Calu3 (cell line): Measurements from ENCODE around the gene ADGRA1. TPM values are rescaled to one million over a fixed set of nuclear protein-coding genes. Genes with fewer than 3 reads are reported as not detected.

Experiments
- BruUV-seq: library from RNA; stranded (reverse); fragments of 400-500 nt; replicated peaks from 2 replicates; lab custom pipeline; 2021; lab: Mats Ljungman, UMichigan
- CTCF ChIA-PET: fragments of 300-600 bp; sonication (Branson Sonifier 250); formaldehyde crosslinking; loops from one replicate; lab custom pipeline; 2022; ENCODE audit warnings: antibody characterized with exemption; lab: Charles Lee
- DNase-seq: peaks from one replicate; pipeline ENCODE4 v3.0.0; 2022
- H3K27ac Mint-ChIP-seq: one replicate; pipeline ENCODE4 v1.8.0; 2022; ENCODE audit warnings: mixed read lengths; ENCODE audit not compliant: unreplicated experiment
- H3K27me3 Mint-ChIP-seq: one replicate; pipeline ENCODE4 v1.8.0; 2022; ENCODE audit warnings: mixed read lengths; ENCODE audit not compliant: unreplicated experiment
- H3K36me3 Mint-ChIP-seq: one replicate; pipeline ENCODE4 v1.8.0; 2022; ENCODE audit warnings: mild to moderate bottlenecking, moderate library complexity, mixed read lengths; ENCODE audit not compliant: insufficient read depth, unreplicated experiment
- H3K4me1 Mint-ChIP-seq: one replicate; pipeline ENCODE4 v1.8.0; 2022; ENCODE audit warnings: mild to moderate bottlenecking, low read depth, mixed read lengths; ENCODE audit not compliant: unreplicated experiment
- H3K4me3 Mint-ChIP-seq: one replicate; pipeline ENCODE4 v1.8.0; 2022; ENCODE audit warnings: mild to moderate bottlenecking, low read depth, moderate library complexity, mixed read lengths; ENCODE audit not compliant: unreplicated experiment
- H3K9me3 Mint-ChIP-seq: one replicate; pipeline ENCODE4 v1.8.0; 2022; ENCODE audit warnings: low read depth, mixed read lengths; ENCODE audit not compliant: unreplicated experiment
- CTCF ChIP-seq: fragments of 200-600 bp; IDR thresholded peaks from one replicate; pipeline ENCODE4 v1.8.0; 2022; ENCODE audit warnings: antibody characterized with exemption; ENCODE audit not compliant: unreplicated experiment
- intact Hi-C: fragments of 100-400 bp; cut with micrococcal nuclease; formaldehyde crosslinking; loops from one replicate; pipeline ENCODE4 v1.10.0; 2022; ENCODE audit not compliant: unreplicated experiment
- total RNA-seq: library from RNA; stranded (reverse); gene quantifications from 2 replicates; pipeline ENCODE4 v1.2.3, GENCODE V29; 2022

The ADGRA1 gene
- total RNA-seq, 1 experiment from 2014 or later = not detected

DNA sequence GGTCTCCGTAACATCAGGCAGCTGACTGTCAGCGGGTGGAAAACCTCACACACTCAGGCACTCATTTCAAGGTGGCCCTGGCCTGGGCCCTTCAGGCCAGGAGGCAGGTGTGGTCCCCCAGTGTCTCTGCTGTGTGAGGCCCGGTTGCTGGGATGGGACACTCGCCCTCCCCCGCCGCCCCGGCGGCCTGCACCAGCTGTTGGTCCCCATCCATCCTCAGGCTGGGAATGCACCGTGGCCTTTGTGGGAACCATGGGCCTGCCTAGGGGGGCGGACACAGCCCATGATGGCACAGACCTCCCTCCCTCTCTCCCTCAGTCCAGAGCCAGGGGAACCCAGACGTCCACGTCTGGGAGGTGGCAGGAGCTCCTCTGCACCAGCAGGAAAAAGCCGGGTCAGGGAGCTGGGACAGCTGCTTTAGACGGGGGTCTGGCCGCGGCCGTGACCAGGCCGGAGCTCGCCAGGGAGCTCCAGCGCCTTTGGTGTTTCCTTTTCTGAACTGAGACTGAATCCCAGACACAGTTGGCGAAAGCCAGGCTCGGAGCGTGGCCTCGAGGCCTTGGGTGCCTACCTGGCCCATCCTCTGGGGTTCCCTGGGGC lies 15.7 kb downstream of the ADGRA1 start:
- H3K36me3 Mint-ChIP-seq = no peaks in the 10 kb centered on the region
- peaks cover 8% of the 10 kb centered on the region for H3K9me3 Mint-ChIP-seq
- H3K4me1 Mint-ChIP-seq = no peaks in the 10 kb centered on the region
- BruUV-seq = no TSS peak
- H3K27ac Mint-ChIP-seq = no peak overlapping the region
- no peak for TF ChIP-seq CTCF
- CTCF ChIA-PET = no interaction called here
- H3K4me3 Mint-ChIP-seq = no peak overlapping the region
- intact Hi-C loops = no loop called here
- peaks cover 14% of the 10 kb centered on the region for H3K27me3 Mint-ChIP-seq
- no peak for DNase-seq

GRCh38 chr10:133104068-133104962 lies 16.6 kb downstream of the ADGRA1 start:
- TF ChIP-seq CTCF = no peak
- no peaks in the 10 kb centered on the region for H3K4me1 Mint-ChIP-seq
- DNase-seq = no peak
- H3K9me3 Mint-ChIP-seq = peaks cover 8% of the 10 kb centered on the region
- H3K27ac Mint-ChIP-seq = no peak overlapping the region
- intact Hi-C loops = no loop called here
- no peaks in the 10 kb centered on the region for H3K36me3 Mint-ChIP-seq
- no TSS peak for BruUV-seq
- peaks cover 14% of the 10 kb centered on the region for H3K27me3 Mint-ChIP-seq
- CTCF ChIA-PET = no interaction called here
- no peak overlapping the region for H3K4me3 Mint-ChIP-seq

DNA sequence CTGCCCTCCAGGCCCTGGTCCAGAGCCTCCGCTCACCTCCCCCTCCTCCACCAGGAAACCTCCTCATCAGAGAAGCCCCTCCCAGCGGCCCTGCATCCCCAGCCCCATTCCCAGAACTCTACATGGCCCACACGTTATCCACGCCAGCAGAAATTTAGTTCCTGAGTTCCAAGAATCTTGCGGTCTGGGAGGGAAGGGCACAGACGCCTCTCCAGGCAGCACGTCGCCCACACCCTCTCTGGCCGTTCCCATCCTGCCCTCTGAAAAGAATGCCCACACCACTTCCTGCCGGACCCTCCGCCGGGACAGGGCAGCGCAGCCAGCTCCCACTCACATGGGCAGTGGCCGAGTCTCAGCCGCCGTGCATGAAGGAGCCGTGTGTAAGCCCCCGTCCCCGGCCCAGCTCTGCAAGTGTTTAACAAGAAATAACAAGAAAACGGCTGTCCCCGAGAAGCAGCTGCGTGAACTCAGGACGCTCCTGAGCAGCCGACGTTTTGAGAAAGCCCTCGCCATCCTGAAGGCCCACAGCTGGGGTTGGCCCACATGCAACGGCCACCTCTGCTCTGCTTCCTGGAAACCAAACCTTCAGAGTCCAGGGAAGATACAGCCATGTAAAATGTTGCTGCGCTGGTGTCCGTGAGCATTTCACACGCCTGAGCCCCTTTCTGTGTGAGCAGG lies 17.4 kb downstream of the ADGRA1 start:
- Mint-ChIP-seq H3K27ac (no peak overlapping the region), H3K36me3 (no peaks in the 10 kb centered on the region), H3K4me3 (no peak overlapping the region), H3K27me3 (peaks cover 14% of the 10 kb centered on the region), H3K9me3 (peaks cover 8% of the 10 kb centered on the region), H3K4me1 (peaks cover 7% of the 10 kb centered on the region)
- TF ChIP-seq CTCF = no peak
- intact Hi-C loops = no loop called here
- CTCF ChIA-PET = no interaction called here
- no peak for DNase-seq
- no TSS peak for BruUV-seq

DNA sequence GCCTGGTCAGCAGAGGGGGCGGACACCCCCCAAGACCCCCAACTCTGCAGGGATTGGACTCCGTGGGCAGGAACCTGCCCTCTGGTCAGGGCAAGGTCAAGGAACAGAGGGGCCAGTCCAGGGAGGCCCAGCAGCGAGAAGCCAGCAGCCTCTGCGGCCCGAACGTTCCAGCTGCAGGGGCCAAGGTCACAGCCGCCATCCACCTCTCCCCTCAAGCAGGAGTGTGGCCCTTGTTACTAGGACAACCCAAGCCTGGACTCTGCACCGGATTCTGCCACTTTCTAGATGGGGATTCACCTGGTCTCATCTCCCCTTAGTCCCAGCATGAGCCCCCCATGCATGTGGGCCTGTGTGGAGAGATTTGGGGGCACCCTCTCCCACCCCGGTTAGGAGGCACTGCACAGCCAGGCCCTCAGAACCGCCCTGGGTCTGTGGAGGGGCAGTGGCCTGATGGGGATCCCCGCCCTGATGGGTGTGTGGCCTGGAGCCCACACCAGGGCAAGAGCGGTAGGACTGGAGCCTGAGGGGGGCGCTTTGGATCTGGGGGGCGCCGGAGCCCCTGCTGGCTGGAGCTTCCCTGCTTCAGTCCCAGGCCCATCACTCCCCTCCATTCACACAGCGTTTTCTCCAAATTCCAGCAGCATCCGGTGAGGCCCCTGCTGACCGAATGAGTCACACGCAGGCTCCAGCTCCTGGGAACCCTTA lies 18.1 kb downstream of the ADGRA1 start:
- Mint-ChIP-seq H3K4me1 (peaks cover 15% of the 10 kb centered on the region), H3K27ac (no peak overlapping the region), H3K4me3 (no peak overlapping the region), H3K27me3 (peaks cover 14% of the 10 kb centered on the region), H3K9me3 (peaks cover 8% of the 10 kb centered on the region), H3K36me3 (no peaks in the 10 kb centered on the region)
- no peak for DNase-seq
- CTCF ChIA-PET = no interaction called here
- no peak for TF ChIP-seq CTCF
- intact Hi-C loops = no loop called here
- no TSS peak for BruUV-seq
